GM12872 (cell line): ENCODE results near the gene CLIP1.

Experiments used
- CTCF ChIP-seq: IDR thresholded peaks from 3 replicates; pipeline ENCODE4 v1.5.1; 2011; ENCODE audit warnings: low read depth, mild to moderate bottlenecking, low read length, moderate library complexity; ENCODE audit not compliant: insufficient read depth

CLIP1 gene

DNA sequence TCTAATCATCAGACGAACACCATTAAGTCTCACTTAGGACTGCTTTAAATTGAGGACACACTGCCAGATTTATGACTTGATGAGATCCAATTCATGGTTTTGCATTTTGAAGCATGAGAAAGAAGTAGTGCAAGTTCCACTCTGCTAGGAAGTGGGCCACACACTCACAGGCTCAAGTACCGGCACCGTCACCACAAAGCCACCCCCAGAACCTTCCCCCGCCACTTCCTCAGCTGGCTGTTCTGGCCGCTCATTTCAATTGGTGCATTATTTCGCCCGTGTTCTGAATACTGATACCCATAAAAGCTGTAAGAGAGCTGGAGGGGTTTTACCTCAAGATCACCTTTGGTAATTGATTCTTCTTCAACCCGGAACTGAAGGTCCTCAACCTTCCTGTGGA, 70.1 kb downstream of the CLIP1 start:
- TF ChIP-seq CTCF: no peak

DNA sequence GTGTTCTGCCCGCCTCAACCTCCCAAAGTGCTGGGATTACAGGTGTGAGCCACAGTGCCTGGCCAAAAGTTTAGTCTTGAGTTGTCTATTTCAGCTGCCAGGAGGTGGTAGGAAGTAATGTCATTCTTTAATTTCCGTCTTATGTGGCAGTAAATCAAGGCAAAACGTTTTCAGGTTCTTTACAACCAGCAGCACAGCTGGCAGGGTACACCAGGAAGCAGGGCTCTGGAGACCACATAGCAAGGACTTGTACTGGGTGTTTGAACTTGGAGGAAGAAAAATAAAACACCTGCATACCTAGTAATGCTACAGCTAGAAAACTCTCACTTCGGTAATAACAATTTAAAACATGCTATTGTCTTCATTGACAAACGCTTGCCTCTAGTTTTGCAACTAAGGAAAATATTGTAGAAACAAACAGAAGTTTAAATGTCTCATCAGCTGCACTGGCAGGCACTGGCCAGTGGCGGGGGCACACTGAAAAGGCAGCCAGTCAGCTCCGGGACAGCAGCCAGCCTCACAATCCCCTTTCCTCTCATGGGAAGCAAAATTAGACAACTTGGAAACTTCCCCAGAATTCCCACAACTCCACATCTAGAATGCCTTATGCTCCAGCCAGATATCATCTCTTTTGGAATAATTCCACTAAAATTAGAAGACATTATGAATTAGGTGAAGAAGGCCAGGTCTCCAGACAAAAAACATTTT, 72.2 kb downstream of the CLIP1 start:
- TF ChIP-seq CTCF: no peak

DNA sequence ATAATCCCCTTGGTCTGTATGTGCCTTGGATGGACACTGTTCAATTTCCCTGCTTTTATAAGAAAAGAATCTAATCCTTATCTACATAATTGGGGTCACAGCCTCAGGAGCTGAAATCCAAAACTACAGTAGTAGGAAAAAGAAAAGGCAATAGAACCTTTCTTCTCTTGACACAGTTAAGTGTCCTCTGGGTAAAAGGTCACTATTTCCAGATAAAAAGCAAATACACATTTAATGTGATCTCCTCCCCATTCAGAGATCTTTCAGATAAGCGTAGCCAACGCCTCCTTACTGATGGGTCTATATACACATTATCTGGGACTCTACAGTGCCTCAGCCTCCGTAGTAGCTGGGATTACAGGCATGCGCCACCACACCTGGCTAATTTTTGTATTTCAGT, 73.4 kb downstream of the CLIP1 start:
- no peak for TF ChIP-seq CTCF

DNA sequence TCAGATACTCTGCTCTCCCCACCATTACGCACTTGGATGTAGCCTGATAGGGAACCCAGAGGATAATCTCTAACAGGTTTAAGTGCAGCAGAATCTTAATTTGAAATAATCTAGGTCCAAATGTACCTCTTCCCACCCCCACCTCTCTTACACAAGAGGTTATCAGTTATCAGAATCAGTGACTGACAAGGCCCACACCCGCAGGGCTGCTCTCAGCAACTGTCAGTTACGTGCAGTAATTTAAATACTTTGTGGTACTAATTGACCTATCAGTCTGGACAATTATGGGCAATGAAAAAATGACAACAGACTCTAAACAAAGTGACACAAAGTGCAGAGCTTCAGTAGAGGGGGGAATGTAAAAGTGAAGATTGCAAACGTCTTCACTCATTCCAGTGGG, 74.0 kb downstream of the CLIP1 start:
- no peak for TF ChIP-seq CTCF

DNA sequence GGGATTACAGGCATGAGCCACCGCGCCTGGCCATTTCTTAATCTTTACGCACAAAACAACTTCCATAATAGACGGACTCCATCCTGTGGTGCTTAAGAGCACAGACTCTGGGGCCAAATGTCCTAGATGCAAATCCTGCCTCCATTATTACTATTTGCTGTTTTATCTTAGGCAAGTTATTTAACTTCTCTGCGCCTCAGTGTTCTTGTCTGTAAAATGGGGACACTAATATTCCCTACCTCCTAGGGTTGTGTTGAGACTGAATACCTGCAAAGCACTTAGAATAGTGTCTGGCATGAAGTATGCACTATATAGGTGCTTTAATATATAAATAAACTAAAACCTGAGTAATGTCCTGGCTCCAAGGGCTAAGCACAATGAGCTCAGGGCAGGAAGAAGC, 76.4 kb downstream of the CLIP1 start:
- TF ChIP-seq CTCF: no peak

GRCh38 chr12:122345042-122345441, 77.4 kb downstream of the CLIP1 start:
- no peak for TF ChIP-seq CTCF

DNA sequence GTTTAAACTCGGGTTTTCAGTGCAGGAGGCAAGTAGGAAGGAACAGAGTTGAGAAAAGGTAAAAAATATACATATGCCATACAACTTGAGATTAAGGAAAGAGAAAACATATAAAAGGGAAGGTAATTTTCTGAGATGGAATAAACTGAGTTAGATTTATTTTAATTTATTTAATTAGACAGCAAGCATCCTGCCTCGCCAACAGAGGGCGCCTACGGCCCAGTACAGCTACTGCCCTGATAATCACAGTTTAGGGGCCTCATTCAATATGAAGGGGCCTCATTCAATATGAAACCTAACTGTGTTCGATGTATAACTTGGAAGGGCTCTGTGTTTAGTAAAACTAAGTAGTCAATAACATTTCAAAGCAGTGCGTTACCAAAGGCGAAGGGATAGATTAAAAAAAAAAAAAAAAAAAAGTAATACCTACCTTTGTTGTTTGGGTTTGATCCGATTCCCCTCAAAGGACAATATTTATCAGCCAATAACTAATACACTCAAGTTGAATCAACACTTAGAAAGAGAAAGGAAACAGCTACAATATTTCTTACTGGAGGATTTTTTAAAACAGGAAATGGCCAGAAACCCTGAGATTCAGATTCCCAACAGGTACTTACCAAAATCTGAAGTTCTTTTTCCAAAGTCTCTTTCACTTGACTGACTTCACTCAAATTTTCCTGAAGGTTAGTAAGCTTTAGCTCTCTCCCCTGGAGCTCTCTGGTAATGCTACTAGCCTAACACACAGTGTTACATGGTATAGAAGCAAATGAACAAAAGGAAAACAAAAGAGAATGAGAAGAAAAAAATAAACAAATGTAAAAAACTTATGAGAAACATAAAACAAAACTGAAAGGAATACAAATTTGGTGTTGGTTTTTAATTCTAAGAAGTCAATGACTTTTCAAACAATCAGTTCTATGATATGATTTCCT, 86.2 kb downstream of the CLIP1 start:
- peak; percentile 69 for TF ChIP-seq CTCF
